H9 (cell line): Measurements from ENCODE around the gene QRICH2. TPM values are rescaled to one million over a fixed set of nuclear protein-coding genes. Genes with fewer than 3 reads are reported as not detected.

Source experiments
- DNase-seq: peaks from one replicate; pipeline ENCODE4 v3.0.0-alpha.2; 2017
- H2AFZ ChIP-seq: one replicate; pipeline ENCODE4 v1.6.1; 2013; ENCODE audit warnings: mild to moderate bottlenecking, low read length, control low read depth, moderate library complexity
- H2AK5ac ChIP-seq: 2 replicates; pipeline ENCODE4 v1.6.1; 2013; ENCODE audit warnings: low read length, control low read depth, mixed read lengths; ENCODE audit not compliant: insufficient read length
- H2BK120ac ChIP-seq: one replicate; pipeline ENCODE4 v1.6.1; 2013; ENCODE audit warnings: low read depth, mild to moderate bottlenecking, low read length, control low read depth, inconsistent platforms; ENCODE audit not compliant: poor library complexity, severe bottlenecking
- H2BK12ac ChIP-seq: 2 replicates; pipeline ENCODE4 v1.6.1; 2013; ENCODE audit warnings: low read length, control low read depth, mixed read lengths, low read depth; ENCODE audit not compliant: insufficient read length
- H2BK15ac ChIP-seq: 2 replicates; pipeline ENCODE4 v1.6.1; 2013; ENCODE audit warnings: low read depth, low read length, control low read depth
- H2BK20ac ChIP-seq: one replicate; pipeline ENCODE4 v1.6.1; 2013; ENCODE audit warnings: low read depth, mild to moderate bottlenecking, low read length, control low read depth, inconsistent platforms; ENCODE audit not compliant: poor library complexity, severe bottlenecking
- H2BK5ac ChIP-seq: 2 replicates; pipeline ENCODE4 v1.6.1; 2013; ENCODE audit warnings: low read length, control low read depth, mixed read lengths; ENCODE audit not compliant: insufficient read length
- H3K14ac ChIP-seq: 2 replicates; pipeline ENCODE4 v1.6.1; 2013; ENCODE audit warnings: low read length, control low read depth; ENCODE audit not compliant: insufficient read depth
- H3K18ac ChIP-seq: 2 replicates; pipeline ENCODE4 v1.6.1; 2013; ENCODE audit warnings: low read depth, mild to moderate bottlenecking, mixed read lengths, low read length, control low read depth; ENCODE audit not compliant: insufficient read length
- H3K23ac ChIP-seq: 2 replicates; pipeline ENCODE4 v1.6.1; 2013; ENCODE audit warnings: low read length, control low read depth, mixed read lengths, low read depth; ENCODE audit not compliant: insufficient read length
- H3K23me2 ChIP-seq: 2 replicates; pipeline ENCODE4 v1.6.1; 2013; ENCODE audit warnings: low read depth, mild to moderate bottlenecking, mixed read lengths, low read length, control low read depth; ENCODE audit not compliant: insufficient read length, poor library complexity, severe bottlenecking
- H3K27ac ChIP-seq: 2 replicates; pipeline ENCODE4 v1.5.1; 2013; ENCODE audit warnings: low read length, control low read depth, mixed read lengths, low read depth; ENCODE audit not compliant: insufficient read length
- H3K27me3 ChIP-seq: 2 replicates; pipeline ENCODE4 v1.6.1; 2013; ENCODE audit warnings: low read length, control low read depth, inconsistent platforms; ENCODE audit not compliant: insufficient read depth
- H3K4ac ChIP-seq: 2 replicates; pipeline ENCODE4 v1.6.1; 2013; ENCODE audit warnings: low read depth, mild to moderate bottlenecking, control low read depth, inconsistent platforms, low read length, moderate library complexity
- H3K4me1 ChIP-seq: 2 replicates; pipeline ENCODE4 v1.6.1; 2013; ENCODE audit warnings: low read length, control low read depth, inconsistent platforms; ENCODE audit not compliant: insufficient read depth
- H3K4me2 ChIP-seq: 2 replicates; pipeline ENCODE4 v1.6.1; 2013; ENCODE audit warnings: low read length, control low read depth, mixed read lengths; ENCODE audit not compliant: insufficient read length, insufficient read depth
- H3K56ac ChIP-seq: 2 replicates; pipeline ENCODE4 v1.6.1; 2013; ENCODE audit warnings: low read depth, mild to moderate bottlenecking, mixed read lengths, low read length, control low read depth; ENCODE audit not compliant: insufficient read length
- H3K79me1 ChIP-seq: 2 replicates; pipeline ENCODE4 v1.6.1; 2013; ENCODE audit warnings: low read depth, mild to moderate bottlenecking, moderate library complexity, low read length, control low read depth, inconsistent platforms; ENCODE audit not compliant: insufficient read depth, poor library complexity, severe bottlenecking
- H3K79me2 ChIP-seq: 2 replicates; pipeline ENCODE4 v1.6.1; 2013; ENCODE audit warnings: low read length, control low read depth, inconsistent platforms; ENCODE audit not compliant: insufficient read depth
- H3K9ac ChIP-seq: 2 replicates; pipeline ENCODE4 v1.6.1; 2013; ENCODE audit warnings: low read length, control low read depth, mixed read lengths; ENCODE audit not compliant: insufficient read length; ENCODE audit errors: extremely low read depth
- H3K9me3 ChIP-seq: one replicate; pipeline ENCODE4 v1.6.1; 2013; ENCODE audit warnings: low read depth, low read length, inconsistent platforms; ENCODE audit not compliant: control insufficient read depth
- H3T11ph ChIP-seq: one replicate; pipeline ENCODE4 v1.6.1; 2013; ENCODE audit warnings: mild to moderate bottlenecking, low read length, control low read depth, inconsistent platforms
- H4K20me1 ChIP-seq: one replicate; pipeline ENCODE4 v1.6.1; 2013; ENCODE audit not compliant: control insufficient read depth, insufficient read length, insufficient read depth
- H4K5ac ChIP-seq: 2 replicates; pipeline ENCODE4 v1.6.1; 2013; ENCODE audit warnings: low read depth, mild to moderate bottlenecking, mixed read lengths, low read length, control low read depth; ENCODE audit not compliant: insufficient read length
- H4K8ac ChIP-seq: replicated peaks from 2 replicates; pipeline ENCODE4 v1.6.1; 2013; ENCODE audit warnings: low read length, control low read depth, mixed read lengths, low read depth; ENCODE audit not compliant: insufficient read length
- H4K91ac ChIP-seq: 2 replicates; pipeline ENCODE4 v1.6.1; 2013; ENCODE audit warnings: low read depth, mild to moderate bottlenecking, moderate library complexity, mixed read lengths, low read length, control low read depth; ENCODE audit not compliant: insufficient read length
- H3K27ac Mint-ChIP-seq, 3 experiments: 2 replicates in 2 of 3; 3 replicates in 1 of 3; pipeline ENCODE4 v1.8.0; 2020 to 2021; ENCODE audit warnings: mixed read lengths in 3 of 3, mild to moderate bottlenecking in 1 of 3, moderate library complexity in 1 of 3
- H3K27me3 Mint-ChIP-seq: 2 replicates; pipeline ENCODE4 v1.8.0; 2021; ENCODE audit warnings: low read depth, mild to moderate bottlenecking, moderate library complexity, mixed read lengths
- H3K36me3 Mint-ChIP-seq, 3 experiments: 2 replicates in 2 of 3; 3 replicates in 1 of 3; pipeline ENCODE4 v1.8.0; 2020 to 2021; ENCODE audit warnings: low read depth in 3 of 3, mixed read lengths in 3 of 3; ENCODE audit not compliant: insufficient read depth in 1 of 3
- H3K4me1 Mint-ChIP-seq, 2 experiments: 2 replicates each; pipeline ENCODE4 v1.8.0; 2020; ENCODE audit warnings: mixed read lengths in 2 of 2
- H3K4me3 Mint-ChIP-seq, 2 experiments: 2 replicates in 1 of 2; 3 replicates in 1 of 2; pipeline ENCODE4 v1.8.0; 2020 to 2021; ENCODE audit warnings: mild to moderate bottlenecking in 2 of 2, mixed read lengths in 2 of 2, moderate library complexity in 1 of 2
- H3K9me3 Mint-ChIP-seq, 2 experiments: 2 replicates in 1 of 2; 3 replicates in 1 of 2; pipeline ENCODE4 v1.8.0; 2020; ENCODE audit warnings: mild to moderate bottlenecking in 2 of 2, mixed read lengths in 2 of 2, moderate library complexity in 1 of 2
- whole genome bisulfite sequencing: extraction: QIAGEN DNeasy Blood & Tissue Kit; methylation state at CpG from one replicate; pipeline ENCODE4 v1.1.7; 2013; ENCODE audit warnings: missing lambda C conversion rate, low lambda C conversion rate, mixed read lengths; ENCODE audit not compliant: insufficient read length; ENCODE audit errors: extremely low coverage; 5-methylcytosine and 5-hydroxymethylcytosine counted together
- total RNA-seq: library from RNA; stranded (reverse); gene quantifications from 2 replicates; pipeline ENCODE4 v1.2.1, GENCODE V29; 2021
- TF ChIP-seq, protein P1 (sequence below): fragments of 200-600 bp; sonication (generic); conservative IDR thresholded peaks from 3 replicates; pipeline ENCODE4 v1.8.0; 2021; ENCODE audit warnings: antibody characterized with exemption, mild to moderate bottlenecking

Gene QRICH2
- total RNA-seq, 1 experiment from 2014 or later = 3.2 TPM

DNA sequence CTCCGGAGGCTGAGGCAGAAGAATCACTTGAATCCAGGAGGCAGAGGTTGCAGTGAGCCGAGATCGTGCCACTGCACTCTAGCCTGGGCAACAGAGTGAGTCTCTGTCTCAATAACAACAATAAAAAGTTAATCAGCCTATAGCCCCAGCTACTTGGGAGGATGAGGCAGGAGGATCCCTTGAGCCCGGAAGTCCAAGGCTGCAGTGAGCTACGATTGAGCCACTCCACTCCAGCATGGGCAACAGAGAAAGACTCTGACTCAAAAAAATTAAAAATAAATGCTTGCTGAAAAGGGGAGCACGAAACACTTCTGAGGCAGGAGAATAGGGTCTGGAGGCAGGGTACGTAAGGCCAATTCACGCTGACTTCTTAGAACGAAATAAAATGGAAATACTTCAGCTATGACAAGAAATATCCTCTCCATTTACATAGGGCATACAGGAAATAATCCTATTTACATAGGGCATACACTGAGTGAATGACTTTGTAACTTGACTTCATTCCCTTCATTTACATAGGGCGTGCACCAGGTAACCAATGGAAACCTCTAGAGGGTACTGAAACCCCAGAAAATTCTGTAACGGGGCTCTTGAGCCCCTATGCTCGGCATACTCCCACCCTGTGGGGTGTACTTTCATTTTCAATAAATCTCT is 48.9 kb upstream of the QRICH2 start:
- H3K9ac ChIP-seq = no peak overlapping the region
- H3K18ac ChIP-seq = no peak overlapping the region
- H3K9me3 ChIP-seq = no peaks in the 10 kb centered on the region
- no peak overlapping the region for H3K23ac ChIP-seq
- no peak overlapping the region for H4K5ac ChIP-seq
- no peaks in the 10 kb centered on the region for H3K79me1 ChIP-seq
- no peak overlapping the region for H3K4me3 Mint-ChIP-seq
- no peaks in the 10 kb centered on the region for H3K9me3 Mint-ChIP-seq
- H3K4me2 ChIP-seq = no peak overlapping the region
- H3K23me2 ChIP-seq = peaks cover 5% of the 10 kb centered on the region
- no peak overlapping the region for H2AFZ ChIP-seq
- H2BK5ac ChIP-seq = no peak overlapping the region
- no peak overlapping the region for H3K4ac ChIP-seq
- peaks cover 1% of the 10 kb centered on the region for H3K27me3 Mint-ChIP-seq
- no peak overlapping the region for H2AK5ac ChIP-seq
- peaks cover 18 to 22% of the 10 kb centered on the region in 2 experiments for H3K4me1 Mint-ChIP-seq
- no peak overlapping the region for H3K27ac ChIP-seq
- H3K14ac ChIP-seq = no peak overlapping the region
- no peak overlapping the region for H2BK20ac ChIP-seq
- no peak overlapping the region for H2BK15ac ChIP-seq
- no peak overlapping the region for H4K91ac ChIP-seq
- no CpG with 5 or more reads among the region's 12 CpGs for WGBS
- peaks cover 0 to 1% (median 0%) of the 10 kb centered on the region in 3 experiments; a peak in 3 of 7 replicates for H3K36me3 Mint-ChIP-seq
- TF ChIP-seq, protein P1, sequence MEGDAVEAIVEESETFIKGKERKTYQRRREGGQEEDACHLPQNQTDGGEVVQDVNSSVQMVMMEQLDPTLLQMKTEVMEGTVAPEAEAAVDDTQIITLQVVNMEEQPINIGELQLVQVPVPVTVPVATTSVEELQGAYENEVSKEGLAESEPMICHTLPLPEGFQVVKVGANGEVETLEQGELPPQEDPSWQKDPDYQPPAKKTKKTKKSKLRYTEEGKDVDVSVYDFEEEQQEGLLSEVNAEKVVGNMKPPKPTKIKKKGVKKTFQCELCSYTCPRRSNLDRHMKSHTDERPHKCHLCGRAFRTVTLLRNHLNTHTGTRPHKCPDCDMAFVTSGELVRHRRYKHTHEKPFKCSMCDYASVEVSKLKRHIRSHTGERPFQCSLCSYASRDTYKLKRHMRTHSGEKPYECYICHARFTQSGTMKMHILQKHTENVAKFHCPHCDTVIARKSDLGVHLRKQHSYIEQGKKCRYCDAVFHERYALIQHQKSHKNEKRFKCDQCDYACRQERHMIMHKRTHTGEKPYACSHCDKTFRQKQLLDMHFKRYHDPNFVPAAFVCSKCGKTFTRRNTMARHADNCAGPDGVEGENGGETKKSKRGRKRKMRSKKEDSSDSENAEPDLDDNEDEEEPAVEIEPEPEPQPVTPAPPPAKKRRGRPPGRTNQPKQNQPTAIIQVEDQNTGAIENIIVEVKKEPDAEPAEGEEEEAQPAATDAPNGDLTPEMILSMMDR = no peak
- no peak for DNase-seq
- no peak overlapping the region for H3K27ac Mint-ChIP-seq
- H3K56ac ChIP-seq = no peak overlapping the region
- no peak overlapping the region for H4K8ac ChIP-seq
- no peak overlapping the region for H2BK120ac ChIP-seq
- no peak overlapping the region for H2BK12ac ChIP-seq
- H3T11ph ChIP-seq = no peak overlapping the region
- no peaks in the 10 kb centered on the region for H3K4me1 ChIP-seq
- no peaks in the 10 kb centered on the region for H3K79me2 ChIP-seq
- H3K27me3 ChIP-seq = no peaks in the 10 kb centered on the region
- no peaks in the 10 kb centered on the region for H4K20me1 ChIP-seq
